Activated CD8-positive, alpha-beta memory T cell treated with anti-CD3 and anti-CD28 coated beads, Interleukin-2, amount 10 ng/mL, durations not matched to agents 7 days and 5 days (primary cell): ENCODE results near the gene NELFA. TPM values are rescaled to one million over a fixed set of nuclear protein-coding genes. Genes with fewer than 3 reads are reported as not detected.
A peak's percentile ranks its signal among the peaks of the same experiment; 100 is the strongest.

Source experiments
- ATAC-seq: fragments of 150-1000 bp; cut with Tn5 transposase; one replicate; pipeline ENCODE4 v1.10.0; 2021; ENCODE audit warnings: moderate library complexity
- CTCF ChIA-PET: fragments of 350-600 bp; sonication (Branson Sonifier 250); formaldehyde crosslinking; loops from one replicate; lab custom pipeline; 2021; ENCODE audit warnings: antibody characterized with exemption; lab: Charles Lee
- DNase-seq: peaks from one replicate; pipeline ENCODE4 v3.0.0-alpha.2; 2020
- H3K27ac Mint-ChIP-seq: one replicate; pipeline ENCODE4 v1.8.0; 2021; ENCODE audit warnings: mild to moderate bottlenecking, mixed read lengths
- H3K27me3 Mint-ChIP-seq: one replicate; pipeline ENCODE4 v1.8.0; 2021; ENCODE audit warnings: mixed read lengths
- H3K36me3 Mint-ChIP-seq: one replicate; pipeline ENCODE4 v1.8.0; 2021; ENCODE audit warnings: mild to moderate bottlenecking, mixed read lengths
- H3K4me1 Mint-ChIP-seq: one replicate; pipeline ENCODE4 v1.8.0; 2021; ENCODE audit warnings: mixed read lengths
- H3K4me3 Mint-ChIP-seq: one replicate; pipeline ENCODE4 v1.8.0; 2021; ENCODE audit warnings: mild to moderate bottlenecking, moderate library complexity, mixed read lengths
- H3K9me3 Mint-ChIP-seq: one replicate; pipeline ENCODE4 v1.8.0; 2022; ENCODE audit warnings: low read depth, mixed read lengths
- total RNA-seq, 2 experiments: library from RNA; stranded (reverse); gene quantifications; one replicate each; pipeline ENCODE4 v1.2.3, GENCODE V29; 2021

The NELFA gene
- 10 to 100 TPM; 40.1 to 42.6 TPM for total RNA-seq

DNA sequence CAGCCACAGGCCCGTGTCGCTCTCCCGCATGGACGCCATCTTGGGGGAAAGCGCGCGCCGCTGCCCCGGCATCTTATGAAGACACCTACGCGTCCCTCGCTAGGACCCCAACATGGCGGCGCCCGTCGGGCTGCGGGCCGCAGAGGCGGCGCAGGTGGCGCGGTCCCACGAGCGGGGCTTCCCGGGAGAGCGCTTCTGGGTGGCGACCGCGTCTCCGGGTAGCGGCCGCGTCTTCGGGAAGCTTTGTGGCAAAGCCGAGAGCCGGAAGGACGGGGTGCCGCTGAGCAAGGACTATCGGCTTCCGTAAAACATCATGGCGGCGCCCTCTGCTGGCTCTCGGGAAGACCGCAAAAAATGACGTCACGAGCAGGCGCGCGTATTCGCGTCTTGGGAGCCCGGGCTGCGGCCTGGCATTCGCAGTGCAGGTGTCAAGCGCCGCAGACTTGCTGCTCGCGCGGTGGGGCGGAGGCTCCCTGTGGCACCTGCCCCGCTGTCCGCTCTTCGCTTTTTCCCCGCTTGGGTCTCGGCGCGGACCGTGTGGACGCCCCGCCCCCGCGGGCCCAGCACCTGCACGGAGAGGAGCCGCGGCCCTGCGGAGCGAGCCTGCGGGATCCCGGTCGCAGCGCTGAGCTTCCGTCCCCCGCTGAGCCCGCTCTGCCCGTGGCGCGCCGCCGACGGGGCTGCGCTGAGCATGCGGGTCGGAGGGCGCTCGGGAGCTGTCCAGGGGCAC, at the start of gene NELFA:
Gene NELFA, minus strand, starts transcription at position 54 of the 730 bp plus-strand sequence. Its CDS starts 15 bp downstream, at position 39.
- DNase-seq (peak; percentile 95), ATAC-seq (peak; percentile 87)
- Mint-ChIP-seq H3K4me1 (peaks cover 26% of the 10 kb centered on the region), H3K27me3 (peaks cover 16% of the 10 kb centered on the region), H3K9me3 (no peaks in the 10 kb centered on the region), H3K4me3 (peak within 1 kb of the TSS; percentile 92), H3K36me3 (peaks cover 11% of the 10 kb centered on the region), H3K27ac (peak within 1 kb of the TSS; percentile 84)
- CTCF ChIA-PET: interaction anchor here (1.0 kb wide), 1 partner anchor 9 kb away, joined by 3 read pairs; no protein-coding TSS in a partner anchor

DNA sequence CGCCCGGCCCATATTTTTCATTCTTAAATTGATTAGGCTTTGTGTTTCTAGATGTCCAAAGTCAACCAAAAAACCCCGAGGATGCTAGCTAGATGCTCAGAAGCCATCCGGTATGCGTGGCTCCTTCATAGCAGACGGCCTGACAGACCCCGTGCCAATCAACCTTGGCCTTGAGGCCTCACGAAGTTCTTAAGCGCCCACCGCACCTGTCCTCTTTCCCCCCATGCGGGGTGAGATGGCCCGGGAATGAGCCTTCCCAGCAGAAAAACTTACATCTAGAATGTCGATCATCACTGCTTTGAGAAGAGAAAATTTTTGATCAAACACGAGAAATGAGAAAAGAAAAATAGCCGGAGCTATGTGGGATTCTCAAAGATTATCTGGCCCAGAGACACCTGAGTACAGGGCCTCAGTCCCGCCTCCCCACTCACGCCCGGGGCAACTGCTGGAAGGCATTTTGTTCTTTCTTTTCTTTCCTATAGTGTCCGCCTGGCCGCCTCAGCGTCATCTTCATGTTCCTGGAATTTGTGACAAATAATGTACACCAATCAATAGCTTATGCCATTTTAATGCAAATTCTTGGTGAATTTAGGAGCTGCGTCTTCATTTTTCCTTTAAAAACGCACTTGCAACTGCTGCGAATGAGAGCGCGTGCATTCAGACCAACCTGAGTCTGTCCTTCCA, 48.8 kb upstream of the NELFA start:
- DNase-seq (no peak), ATAC-seq (no peak)
- H3K27me3 Mint-ChIP-seq: peaks cover 35% of the 10 kb centered on the region
- no peaks in the 10 kb centered on the region for H3K9me3 Mint-ChIP-seq
- CTCF ChIA-PET: no interaction called here
- no peak overlapping the region for H3K4me3 Mint-ChIP-seq
- no peaks in the 10 kb centered on the region for H3K36me3 Mint-ChIP-seq
- H3K4me1 Mint-ChIP-seq: no peaks in the 10 kb centered on the region
- no peak overlapping the region for H3K27ac Mint-ChIP-seq

DNA sequence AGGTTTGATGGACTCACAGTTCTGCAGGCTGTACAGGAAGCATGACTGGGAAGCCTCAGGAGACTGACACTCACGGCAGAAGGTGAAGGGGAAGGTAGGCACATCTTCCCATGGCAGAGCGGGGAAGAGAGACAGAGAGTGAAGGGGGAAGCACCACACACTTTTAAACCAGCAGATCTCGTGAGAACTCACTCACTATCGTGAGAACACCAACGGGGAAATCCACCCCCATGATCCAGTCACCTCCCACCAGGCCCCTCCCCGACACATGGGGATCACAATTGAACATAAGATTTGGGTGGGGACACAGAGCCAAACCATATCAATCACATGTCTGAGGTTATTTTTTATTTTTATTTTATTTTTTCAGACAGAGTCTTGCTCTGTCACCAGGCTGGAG, 45.4 kb upstream of the NELFA start:
- DNase-seq: no peak
- no peaks in the 10 kb centered on the region for H3K36me3 Mint-ChIP-seq
- no peaks in the 10 kb centered on the region for H3K9me3 Mint-ChIP-seq
- H3K4me1 Mint-ChIP-seq: no peaks in the 10 kb centered on the region
- no peak overlapping the region for H3K4me3 Mint-ChIP-seq
- peaks cover 54% of the 10 kb centered on the region for H3K27me3 Mint-ChIP-seq
- CTCF ChIA-PET: no interaction called here
- no peak overlapping the region for H3K27ac Mint-ChIP-seq
- no peak for ATAC-seq

DNA sequence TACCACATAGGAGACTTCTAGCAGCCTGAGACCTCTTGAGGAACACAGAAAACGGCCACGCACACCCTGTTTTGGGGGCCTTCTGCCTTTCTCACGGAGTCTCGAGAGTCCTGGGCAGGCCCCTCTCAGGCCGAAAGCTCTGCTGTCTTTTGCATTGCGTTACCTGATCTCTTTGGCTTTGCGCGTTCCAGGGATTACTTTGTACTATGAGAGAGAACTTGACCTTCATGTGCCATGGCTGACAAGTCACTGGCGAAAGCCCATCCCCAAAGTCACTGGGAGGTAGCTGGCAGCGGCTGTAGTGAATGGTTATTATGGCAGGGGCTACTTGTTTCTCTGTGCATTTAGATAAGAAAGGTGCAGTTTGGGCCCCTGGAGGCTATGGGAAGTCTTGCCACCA, 42.3 kb upstream of the NELFA start:
- no peak for ATAC-seq
- Mint-ChIP-seq H3K4me3 (no peak overlapping the region), H3K4me1 (no peaks in the 10 kb centered on the region), H3K9me3 (no peaks in the 10 kb centered on the region), H3K27me3 (peaks cover 35% of the 10 kb centered on the region), H3K36me3 (no peaks in the 10 kb centered on the region), H3K27ac (no peak overlapping the region)
- DNase-seq: no peak
- CTCF ChIA-PET: interaction anchor here (0.9 kb wide), 1 partner anchor 9 kb away, joined by 3 read pairs; no protein-coding TSS in a partner anchor

DNA sequence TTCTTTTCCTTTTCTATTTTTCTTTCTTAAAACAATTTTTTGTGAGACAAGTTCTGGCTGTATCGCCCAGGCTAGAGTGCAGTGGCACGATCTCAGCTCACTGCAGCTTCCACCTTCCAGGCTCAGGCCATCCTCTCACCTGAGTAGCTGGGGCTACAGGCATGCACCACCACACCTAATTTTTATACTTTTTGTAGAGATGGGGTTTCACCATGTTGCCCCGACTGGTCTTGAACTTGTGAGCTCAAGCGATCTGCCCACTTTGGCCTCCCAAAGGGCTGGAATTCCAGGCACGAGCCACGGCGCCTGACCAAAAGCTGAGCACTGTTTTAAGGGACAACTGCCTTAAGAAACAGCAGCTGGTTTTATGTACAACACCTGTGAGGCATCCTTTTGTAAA, 41.0 kb upstream of the NELFA start:
- CTCF ChIA-PET: no interaction called here
- H3K4me3 Mint-ChIP-seq: no peak overlapping the region
- DNase-seq (no peak), ATAC-seq (no peak)
- no peaks in the 10 kb centered on the region for H3K36me3 Mint-ChIP-seq
- no peaks in the 10 kb centered on the region for H3K9me3 Mint-ChIP-seq
- no peak overlapping the region for H3K27ac Mint-ChIP-seq
- H3K27me3 Mint-ChIP-seq: peaks cover 29% of the 10 kb centered on the region
- H3K4me1 Mint-ChIP-seq: no peaks in the 10 kb centered on the region

DNA sequence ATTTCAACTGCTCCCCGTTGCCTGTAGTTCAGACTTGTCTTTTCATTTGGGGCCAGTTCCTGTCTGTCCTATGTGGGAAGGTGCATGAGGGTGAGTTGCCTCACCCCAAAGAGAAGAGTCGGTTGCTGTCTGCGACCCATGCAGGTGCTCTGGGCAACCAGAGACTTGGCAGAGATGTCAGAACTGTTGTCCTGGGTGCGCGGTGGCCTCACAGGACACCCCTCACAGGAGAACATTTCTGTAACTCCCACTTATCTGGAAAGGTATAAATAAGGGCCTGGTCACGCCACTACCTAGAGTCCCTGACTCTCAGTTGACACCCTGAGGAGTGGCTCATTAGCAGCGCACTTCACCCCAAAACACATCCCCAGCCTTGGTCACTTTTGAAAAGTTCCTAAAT, 40.6 kb upstream of the NELFA start:
- no peaks in the 10 kb centered on the region for H3K9me3 Mint-ChIP-seq
- H3K36me3 Mint-ChIP-seq: no peaks in the 10 kb centered on the region
- H3K27me3 Mint-ChIP-seq: peaks cover 29% of the 10 kb centered on the region
- DNase-seq (no peak), ATAC-seq (no peak)
- no peaks in the 10 kb centered on the region for H3K4me1 Mint-ChIP-seq
- CTCF ChIA-PET: no interaction called here
- no peak overlapping the region for H3K27ac Mint-ChIP-seq
- no peak overlapping the region for H3K4me3 Mint-ChIP-seq

DNA sequence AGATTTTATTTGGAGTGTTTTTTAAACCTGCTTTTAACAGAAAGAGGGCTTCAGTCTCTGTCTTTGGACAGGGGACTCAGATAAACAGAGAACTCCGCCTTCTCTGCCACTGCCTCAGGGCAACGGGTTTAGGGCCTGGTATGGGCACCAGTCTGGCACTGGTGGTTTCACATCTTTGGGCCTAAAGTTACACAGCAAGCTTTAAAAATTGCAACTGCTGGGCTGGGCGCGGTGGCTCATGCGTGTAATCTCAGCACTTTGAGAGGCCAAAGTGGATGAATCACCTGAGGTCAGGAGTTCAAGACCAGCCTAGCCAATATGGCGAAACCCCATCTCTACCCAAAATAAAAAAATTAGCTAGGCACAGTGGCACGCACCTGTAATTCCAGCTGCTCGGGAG, 40.1 kb upstream of the NELFA start:
- CTCF ChIA-PET: no interaction called here
- Mint-ChIP-seq H3K27ac (no peak overlapping the region), H3K4me1 (no peaks in the 10 kb centered on the region)

DNA sequence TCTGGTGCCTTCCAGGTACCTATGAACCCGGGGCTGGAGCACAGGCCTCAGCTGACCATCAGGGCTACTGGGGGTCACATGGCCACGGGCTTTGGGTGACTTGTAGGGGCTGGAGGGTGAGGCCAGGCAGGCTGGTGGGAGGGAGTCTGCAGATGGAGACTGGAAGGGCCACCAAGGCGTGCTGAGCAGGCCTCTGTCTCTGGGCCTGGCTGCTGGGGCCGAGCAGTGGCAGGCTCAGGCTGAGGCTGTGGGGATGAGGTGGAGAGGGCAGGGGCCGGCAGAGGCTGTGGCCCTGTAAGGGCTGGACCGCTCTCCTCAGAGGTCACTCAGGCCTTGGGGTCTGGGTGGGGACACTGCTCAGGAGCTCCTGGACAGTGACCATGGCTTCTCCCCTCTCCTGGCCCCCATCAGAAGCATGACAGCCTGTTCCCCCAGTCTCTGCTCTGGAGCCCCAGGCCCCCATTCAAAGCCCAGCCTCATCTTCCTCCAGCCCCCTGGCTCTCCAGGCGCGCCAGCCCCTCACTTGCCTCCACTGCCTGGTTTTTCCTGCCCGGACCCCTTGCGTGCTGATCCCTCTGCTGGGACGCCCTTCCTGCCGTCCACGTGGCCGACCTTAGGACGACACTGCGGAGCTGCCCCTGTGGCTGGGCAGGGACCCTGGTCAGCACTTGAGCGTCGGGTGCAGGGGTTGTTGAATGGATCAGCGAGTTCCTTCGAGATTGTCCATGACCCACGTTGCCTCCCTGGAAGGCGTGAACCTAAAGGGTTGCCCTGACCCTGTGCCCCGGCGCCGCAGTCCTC, 39.2 kb upstream of the NELFA start:
- Mint-ChIP-seq H3K27ac (no peak overlapping the region), H3K9me3 (no peaks in the 10 kb centered on the region), H3K4me1 (no peaks in the 10 kb centered on the region), H3K36me3 (no peaks in the 10 kb centered on the region), H3K4me3 (no peak overlapping the region), H3K27me3 (peaks cover 25% of the 10 kb centered on the region)
- DNase-seq: peak; percentile 33
- CTCF ChIA-PET: no interaction called here
- ATAC-seq: no peak

More for the DNA sequence above, 40.1 kb upstream of the NELFA start:
- ATAC-seq: no peak
- Mint-ChIP-seq H3K9me3 (no peaks in the 10 kb centered on the region), H3K36me3 (no peaks in the 10 kb centered on the region), H3K4me3 (no peak overlapping the region), H3K27me3 (peaks cover 25% of the 10 kb centered on the region)
- DNase-seq: no peak

DNA sequence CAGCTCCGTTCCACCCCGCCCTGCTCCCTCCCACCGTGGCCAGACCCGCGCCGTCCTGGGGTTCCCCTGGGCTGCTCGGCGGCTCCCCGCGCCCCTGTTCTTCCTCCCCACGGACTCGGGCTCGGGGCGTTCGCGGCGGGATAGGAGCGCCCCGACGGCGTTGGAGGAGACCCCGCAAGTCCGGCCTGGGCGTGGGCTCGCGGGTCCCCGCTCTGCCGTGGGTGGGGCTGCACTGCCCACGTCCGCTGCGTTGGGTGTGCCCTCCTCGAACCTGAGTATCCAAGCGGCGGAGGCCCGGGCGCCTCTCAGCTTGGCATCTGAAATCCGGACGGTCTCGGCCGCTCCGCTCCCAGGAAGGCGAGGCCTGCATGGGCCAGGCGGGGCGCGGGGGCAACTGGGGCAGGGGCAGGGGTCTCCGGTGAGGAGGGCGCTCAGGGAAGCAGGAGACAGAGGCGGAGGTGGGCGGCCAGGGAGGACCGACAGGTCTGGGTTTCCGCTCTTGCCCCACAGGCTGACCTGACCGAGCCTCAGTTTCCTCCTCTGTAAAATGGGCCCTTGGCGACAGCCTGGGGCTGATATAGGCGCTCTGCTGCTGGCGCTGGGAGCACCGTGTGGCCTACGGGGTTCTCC, 38.4 kb upstream of the NELFA start:
- no peaks in the 10 kb centered on the region for H3K9me3 Mint-ChIP-seq
- no peak for ATAC-seq
- CTCF ChIA-PET: no interaction called here
- DNase-seq: peak; percentile 26
- no peaks in the 10 kb centered on the region for H3K36me3 Mint-ChIP-seq
- peaks cover 1% of the 10 kb centered on the region for H3K4me1 Mint-ChIP-seq
- peaks cover 21% of the 10 kb centered on the region for H3K27me3 Mint-ChIP-seq
- no peak overlapping the region for H3K27ac Mint-ChIP-seq
- H3K4me3 Mint-ChIP-seq: no peak overlapping the region

DNA sequence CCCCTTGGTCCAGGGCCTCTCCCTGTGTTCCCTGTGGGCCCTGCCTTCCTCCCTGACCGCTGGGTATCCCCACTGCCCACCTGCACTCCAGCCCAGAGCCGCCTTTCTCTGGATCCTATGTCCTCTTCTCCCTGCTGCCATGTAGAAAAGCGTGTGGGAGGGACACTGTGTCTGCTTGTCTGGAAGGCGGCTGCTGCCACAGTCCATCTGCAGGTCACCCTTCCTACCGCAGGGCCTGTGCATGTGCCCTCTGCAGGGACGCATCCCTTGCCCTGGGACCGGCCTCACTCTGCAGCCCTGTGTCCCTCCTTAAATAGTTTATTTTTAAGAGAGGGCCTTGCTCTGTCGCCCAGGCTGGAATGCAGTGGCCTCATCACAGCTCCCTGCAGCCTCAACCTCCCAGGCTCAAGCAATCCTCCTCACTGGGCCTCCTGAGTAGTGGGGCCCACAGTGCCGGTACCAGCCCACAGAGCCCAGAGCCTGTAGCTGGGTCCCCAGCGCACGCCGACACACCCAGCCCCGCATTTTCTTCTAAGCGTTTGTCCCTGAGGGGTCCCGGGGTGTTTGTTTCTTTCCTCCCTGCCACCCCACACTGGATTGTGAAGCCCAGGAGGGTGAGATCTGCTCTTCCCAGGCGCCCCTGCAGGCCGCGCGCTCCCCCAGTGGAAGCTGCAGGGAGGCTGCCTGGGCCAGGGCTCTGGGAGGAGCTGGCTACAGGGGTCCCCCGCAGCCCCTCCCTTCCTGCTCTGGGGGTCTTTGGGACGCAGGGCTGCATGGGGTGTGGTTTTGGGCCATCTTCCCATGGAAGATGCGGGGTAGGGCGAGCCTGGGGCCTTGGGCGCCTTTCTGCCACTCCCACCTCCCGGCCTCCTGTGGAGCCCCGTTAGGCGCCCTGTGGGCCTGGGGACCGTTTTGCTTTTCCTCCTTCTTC, 37.5 kb upstream of the NELFA start:
- peaks cover 3% of the 10 kb centered on the region for H3K4me1 Mint-ChIP-seq
- H3K36me3 Mint-ChIP-seq: no peaks in the 10 kb centered on the region
- no peak overlapping the region for H3K27ac Mint-ChIP-seq
- ATAC-seq: no peak
- DNase-seq: no peak
- H3K9me3 Mint-ChIP-seq: no peaks in the 10 kb centered on the region
- CTCF ChIA-PET: no interaction called here
- H3K4me3 Mint-ChIP-seq: no peak overlapping the region
- H3K27me3 Mint-ChIP-seq: peaks cover 19% of the 10 kb centered on the region

DNA sequence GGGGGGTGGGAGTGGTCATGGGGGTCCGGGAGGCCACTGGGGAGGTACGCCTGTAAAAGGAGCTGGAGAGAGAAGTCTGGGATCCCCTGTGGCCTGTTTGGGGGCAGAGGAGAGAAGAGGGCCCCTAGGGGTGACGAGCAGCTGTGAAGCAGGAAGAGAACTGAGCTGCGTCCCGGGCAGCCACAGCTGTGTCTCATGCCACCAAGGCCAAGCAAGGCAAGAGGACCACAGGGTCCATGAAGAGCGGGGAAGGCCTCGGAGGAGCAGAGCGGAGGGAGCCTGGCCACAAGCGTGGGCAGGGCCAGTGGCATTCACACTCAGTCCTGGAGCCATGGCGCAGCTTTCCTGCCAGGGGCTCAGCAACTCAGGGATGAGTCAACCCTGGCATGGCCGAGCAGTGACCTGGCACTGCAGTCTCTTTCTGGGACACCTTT, 36.8 kb upstream of the NELFA start:
- DNase-seq: no peak
- no peak for ATAC-seq
- no peaks in the 10 kb centered on the region for H3K9me3 Mint-ChIP-seq
- H3K27me3 Mint-ChIP-seq: peaks cover 13% of the 10 kb centered on the region
- no peaks in the 10 kb centered on the region for H3K36me3 Mint-ChIP-seq
- H3K27ac Mint-ChIP-seq: no peak overlapping the region
- no peak overlapping the region for H3K4me3 Mint-ChIP-seq
- CTCF ChIA-PET: no interaction called here
- peaks cover 3% of the 10 kb centered on the region for H3K4me1 Mint-ChIP-seq
